ENCODE results near the gene MCTP2. TPM values are rescaled to one million over a fixed set of nuclear protein-coding genes. Genes with fewer than 3 reads are reported as not detected.

The MCTP2 gene
- total and polyA plus RNA-seq, 2 of the 13 experiments (the other 11 are each of a cell fraction or from before 2014, with no cell fraction given) = 5.1 to 8.6 TPM

- no peak for TF ChIP-seq TP53 (CRISPR knock-in tag; conservative IDR thresholded peaks at IDR 0.05)
- TF ChIP-seq CTCF (CRISPR knock-in tag; IDR thresholded peaks at IDR 0.05) = peak; percentile 41
- TF ChIP-seq HMGXB4 (CRISPR knock-in tag; IDR thresholded peaks at IDR 0.05; ENCODE audit: borderline replicate concordance in 1 of 2, low read depth in 1 of 2) = peak in 1 of 2 experiments; percentile 53; a peak in 1 of 4 replicates
- TF ChIP-seq MAZ (IDR thresholded peaks at IDR 0.05; ENCODE audit: borderline replicate concordance, low read depth, low read length) = peak; percentile 54; the same call in 1 of the 2 replicates
- TF ChIP-seq MAZ (CRISPR knock-in tag; IDR thresholded peaks at IDR 0.05; ENCODE audit: low read depth) = no peak
- TF ChIP-seq IRX3 (CRISPR knock-in tag; IDR thresholded peaks at IDR 0.05; ENCODE audit: borderline replicate concordance, low read depth) = no peak
- no peak for TF ChIP-seq ZNF510 (CRISPR knock-in tag; IDR thresholded peaks at IDR 0.05; ENCODE audit: low read depth)
- TF ChIP-seq REST (IDR thresholded peaks at IDR 0.05; ENCODE audit: borderline replicate concordance in 1 of 2, low read depth in 1 of 2, low read length in 2 of 2) = no peak
- TF ChIP-seq ZBTB37 (CRISPR knock-in tag; IDR thresholded peaks at IDR 0.05) = no peak
- TF ChIP-seq ZNF646 (CRISPR knock-in tag; IDR thresholded peaks at IDR 0.05) = no peak
- TF ChIP-seq GATAD1 (CRISPR knock-in tag; IDR thresholded peaks at IDR 0.05) = no peak
Measured at GRCh38 chr15:94230883-94231722, at the start of gene MCTP2 (continued).

Data from HepG2 (cell line).